HG03039 (cell line): ENCODE data around the gene GSE1.

Experiments used
- ATAC-seq: cut with Tn5 transposase; IDR thresholded peaks from one replicate; pipeline ENCODE4 v1.9.1; 2021; ENCODE audit warnings: mild to moderate bottlenecking, moderate library complexity; ENCODE audit not compliant: unreplicated experiment

GSE1 gene

DNA sequence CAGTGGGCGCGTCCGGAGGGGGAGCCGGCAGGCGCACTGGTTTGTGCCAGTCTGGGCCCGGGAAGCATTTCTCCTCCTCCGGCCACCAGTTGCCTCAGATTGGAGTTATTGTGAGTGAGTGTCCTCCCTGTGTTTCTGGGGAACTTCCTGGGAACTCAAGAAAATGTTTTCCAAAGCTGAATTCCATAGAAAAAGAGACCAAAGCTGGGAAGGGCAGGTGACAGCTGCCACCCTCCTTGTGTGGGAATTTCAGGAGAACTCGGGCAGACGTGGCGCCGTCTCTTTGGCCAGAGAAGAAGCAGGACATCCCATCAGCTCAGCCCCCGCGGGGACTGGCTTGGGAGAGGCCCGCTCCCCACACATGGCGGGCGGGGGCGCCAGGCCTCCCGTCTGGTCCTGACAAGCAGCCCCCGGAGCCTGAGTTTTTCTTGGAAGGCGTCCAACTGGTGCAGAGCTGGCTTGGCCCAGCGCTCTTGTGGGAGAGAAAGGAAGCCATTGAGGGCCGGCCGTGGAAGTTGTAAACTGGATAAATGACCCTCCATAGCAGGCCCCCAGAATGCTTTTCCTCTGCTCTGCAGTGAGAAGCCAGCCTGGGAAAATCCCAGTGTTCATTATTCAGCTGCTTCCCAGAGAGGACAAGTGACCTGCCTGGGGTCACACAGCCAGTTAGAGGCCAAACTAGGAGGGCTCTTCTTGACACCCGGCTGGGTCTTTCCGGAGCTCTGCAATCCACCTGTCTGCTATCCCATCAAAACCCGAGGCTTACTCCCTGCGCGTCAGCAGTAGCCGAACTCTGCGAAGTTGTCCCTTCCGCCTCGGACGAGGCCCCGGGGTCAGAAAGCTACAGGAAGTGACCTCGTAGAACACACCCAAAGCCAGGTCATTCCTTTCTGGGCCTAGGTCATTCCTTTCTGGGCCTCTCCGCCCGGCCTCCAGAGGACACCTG is 39.2 kb upstream of the GSE1 start:
- no peak for ATAC-seq

DNA sequence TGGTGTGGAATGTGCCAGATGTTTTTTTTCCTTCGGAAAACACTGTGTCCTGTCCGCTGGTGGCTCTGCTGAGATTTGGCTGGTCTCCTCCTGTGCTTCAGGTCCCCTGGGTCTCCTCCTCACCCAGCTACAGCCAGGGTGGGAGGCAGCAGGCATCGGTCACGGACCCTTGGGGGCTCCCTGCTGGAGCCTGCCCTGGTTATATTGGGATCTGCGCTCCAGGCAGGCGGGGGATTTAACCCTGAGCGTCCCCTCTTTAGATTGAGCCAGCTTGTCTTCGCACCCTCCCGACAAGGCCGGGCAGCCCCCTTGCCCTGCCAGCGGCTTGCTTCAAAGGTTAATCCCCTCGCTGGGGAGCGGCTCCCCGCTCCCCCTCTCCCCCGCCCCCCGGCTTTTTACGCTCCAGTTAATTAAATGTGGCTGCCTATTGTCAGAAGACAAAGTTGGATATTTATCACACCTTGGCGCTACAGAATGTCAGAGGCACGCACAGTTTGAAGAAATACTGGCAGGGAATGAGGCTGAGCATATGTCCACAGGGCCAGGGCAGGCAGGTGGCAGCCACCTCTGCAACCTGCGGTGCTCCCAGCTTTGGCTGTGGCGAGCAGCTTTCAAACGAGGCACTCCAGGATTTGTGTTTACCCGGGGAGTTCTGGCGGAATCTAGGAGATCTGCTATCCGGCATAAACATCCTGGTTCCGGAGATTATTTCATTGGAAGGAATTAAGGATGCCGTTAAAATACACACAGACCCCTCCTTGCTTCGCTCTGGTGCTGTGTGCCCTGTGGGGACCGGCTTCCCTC is 38.2 kb upstream of the GSE1 start:
- ATAC-seq = no peak

DNA sequence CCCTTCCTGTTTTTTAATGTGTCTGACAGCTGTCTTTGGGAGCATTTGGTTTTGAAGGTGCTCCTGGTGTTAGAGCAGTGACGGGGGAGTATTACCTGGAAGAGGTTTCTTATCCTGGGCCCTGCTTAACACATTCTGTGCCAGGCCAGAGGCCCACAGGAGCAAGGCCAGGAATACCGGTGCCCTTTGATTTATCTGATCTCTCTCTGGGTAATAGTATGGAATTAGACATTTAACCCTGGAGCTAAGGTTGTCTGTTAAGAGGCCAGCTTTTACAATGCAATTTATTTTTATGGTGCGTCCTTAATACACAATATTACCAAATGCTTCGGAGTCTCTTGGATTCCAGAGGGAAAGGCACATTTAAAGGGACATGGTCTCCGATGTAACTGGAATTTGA is 37.2 kb upstream of the GSE1 start:
- no peak for ATAC-seq

- ATAC-seq = no peak
Observed at GRCh38 chr16:85576944-85577343, 36.2 kb upstream of the GSE1 start.

GRCh38 chr16:85577899-85578598 is 35.1 kb upstream of the GSE1 start:
- ATAC-seq = no peak

- no peak for ATAC-seq
Observed at GRCh38 chr16:85578599-85578948, 34.5 kb upstream of the GSE1 start.

- ATAC-seq = no peak
Observed at GRCh38 chr16:85579191-85579590, 33.9 kb upstream of the GSE1 start.

GRCh38 chr16:85579923-85580580 is 33.1 kb upstream of the GSE1 start:
- ATAC-seq = no peak

DNA sequence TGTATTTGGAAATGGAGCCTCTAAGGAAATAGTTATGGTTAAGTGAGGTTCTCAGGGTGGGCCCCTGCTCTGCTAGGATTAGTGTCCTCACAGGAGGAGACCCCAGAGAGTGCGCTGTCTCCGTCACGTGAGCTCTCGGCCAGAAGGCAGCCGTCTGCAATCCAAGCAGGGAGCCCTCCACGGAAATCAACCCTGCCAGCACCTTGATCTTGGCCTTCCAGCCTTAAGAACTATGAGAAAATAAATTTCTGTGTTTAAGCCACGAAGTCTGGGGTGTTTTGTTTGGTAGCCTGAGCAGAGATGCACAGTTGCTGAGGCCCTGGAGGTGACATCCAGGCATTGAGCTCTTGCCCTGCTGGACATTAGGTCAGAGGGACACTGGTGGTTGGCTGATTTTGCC is 32.4 kb upstream of the GSE1 start:
- no peak for ATAC-seq

DNA sequence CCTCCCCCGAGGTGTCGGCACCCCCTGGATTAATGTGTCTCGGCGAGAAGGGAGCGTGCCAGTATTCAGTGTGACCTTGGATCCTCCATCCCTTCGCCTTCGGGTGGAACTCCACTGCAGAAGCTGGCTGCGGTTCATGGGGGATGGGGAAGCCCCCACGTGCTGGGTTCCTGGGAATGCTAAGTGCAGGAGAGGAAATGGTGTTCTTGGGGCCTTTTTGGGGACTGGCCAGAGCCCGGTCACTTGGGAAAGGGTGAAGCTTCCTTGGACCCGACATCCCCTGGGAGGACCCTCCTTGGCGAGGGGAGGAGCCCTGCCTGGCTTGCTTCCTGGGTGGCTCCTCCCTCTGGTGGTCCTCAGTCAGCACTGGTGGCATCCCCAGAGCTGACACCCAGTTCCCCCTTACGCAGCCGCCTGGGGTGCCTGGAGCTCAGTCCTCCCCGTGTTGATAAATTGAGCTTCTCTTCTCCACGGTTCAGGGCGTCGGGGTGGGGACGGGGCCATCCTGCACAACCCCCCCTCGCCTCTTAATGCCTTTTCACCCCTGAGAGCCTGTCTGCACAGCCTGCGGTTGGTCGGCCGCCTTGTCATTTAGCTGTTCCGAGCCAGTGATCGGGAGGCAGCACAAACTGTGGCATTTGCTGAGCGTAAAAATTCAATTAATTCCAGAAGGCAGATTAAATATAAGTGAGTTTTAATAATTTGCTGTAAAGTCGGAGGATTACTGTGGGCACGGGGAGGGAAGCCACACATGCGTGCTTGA is 30.7 kb upstream of the GSE1 start:
- no peak for ATAC-seq

DNA sequence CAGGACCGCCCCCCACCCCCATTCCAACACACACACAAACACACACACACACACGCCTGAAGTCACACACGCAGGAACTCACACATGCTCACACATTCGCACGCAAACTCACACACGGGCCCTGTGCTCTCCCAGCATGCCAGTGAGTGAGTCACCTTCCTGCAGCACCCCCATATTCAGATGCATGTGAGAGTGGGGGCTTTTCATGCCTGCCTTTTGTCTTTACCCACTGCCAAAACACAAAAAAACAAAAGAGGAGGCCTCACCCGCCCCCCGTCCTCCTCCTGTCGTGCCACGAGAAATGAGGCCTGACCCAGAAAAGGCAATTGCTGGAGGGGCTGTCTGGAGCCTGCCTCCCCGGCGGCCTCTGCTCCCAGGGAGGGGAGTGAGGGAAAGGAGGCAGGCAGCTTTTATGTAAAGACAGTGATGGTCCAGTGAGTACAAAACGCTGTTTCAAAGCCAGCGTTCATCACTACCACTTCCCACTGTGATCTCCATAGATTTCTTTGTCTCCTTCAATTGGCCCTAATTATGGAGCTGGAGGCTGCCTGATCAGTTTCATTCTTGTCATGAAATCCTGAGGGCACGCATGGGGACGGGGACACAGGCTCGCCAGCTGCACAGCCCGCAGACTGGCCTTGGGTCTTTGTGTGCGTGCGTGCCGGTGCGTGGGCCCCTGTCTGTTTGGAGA is 29.5 kb upstream of the GSE1 start:
- no peak for ATAC-seq

DNA sequence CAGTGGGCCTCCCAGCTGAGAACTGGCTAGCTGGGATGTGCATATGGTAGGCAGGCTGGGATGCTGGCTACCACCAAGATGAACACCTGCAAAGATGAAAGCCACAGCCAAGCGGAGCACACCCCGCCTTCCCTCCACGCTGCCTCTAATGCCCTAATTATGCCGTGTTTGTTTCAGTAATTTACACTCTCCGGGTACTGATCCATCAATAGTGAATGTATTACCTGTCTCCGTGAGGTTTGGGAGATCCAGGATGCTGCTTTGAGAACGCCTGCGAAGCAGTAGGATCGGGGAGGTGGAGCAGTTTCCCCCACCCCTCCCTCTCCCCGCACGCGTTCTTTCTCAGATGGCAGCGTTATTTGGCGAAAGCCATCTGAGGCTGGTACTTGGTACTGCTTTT is 28.9 kb upstream of the GSE1 start:
- ATAC-seq = no peak

GRCh38 chr16:85584819-85585282 is 28.3 kb upstream of the GSE1 start:
- no peak for ATAC-seq

- ATAC-seq = no peak
Observed at GRCh38 chr16:85585711-85586110, 27.4 kb upstream of the GSE1 start.

GRCh38 chr16:85586380-85587104 is 26.6 kb upstream of the GSE1 start:
- ATAC-seq = no peak

DNA sequence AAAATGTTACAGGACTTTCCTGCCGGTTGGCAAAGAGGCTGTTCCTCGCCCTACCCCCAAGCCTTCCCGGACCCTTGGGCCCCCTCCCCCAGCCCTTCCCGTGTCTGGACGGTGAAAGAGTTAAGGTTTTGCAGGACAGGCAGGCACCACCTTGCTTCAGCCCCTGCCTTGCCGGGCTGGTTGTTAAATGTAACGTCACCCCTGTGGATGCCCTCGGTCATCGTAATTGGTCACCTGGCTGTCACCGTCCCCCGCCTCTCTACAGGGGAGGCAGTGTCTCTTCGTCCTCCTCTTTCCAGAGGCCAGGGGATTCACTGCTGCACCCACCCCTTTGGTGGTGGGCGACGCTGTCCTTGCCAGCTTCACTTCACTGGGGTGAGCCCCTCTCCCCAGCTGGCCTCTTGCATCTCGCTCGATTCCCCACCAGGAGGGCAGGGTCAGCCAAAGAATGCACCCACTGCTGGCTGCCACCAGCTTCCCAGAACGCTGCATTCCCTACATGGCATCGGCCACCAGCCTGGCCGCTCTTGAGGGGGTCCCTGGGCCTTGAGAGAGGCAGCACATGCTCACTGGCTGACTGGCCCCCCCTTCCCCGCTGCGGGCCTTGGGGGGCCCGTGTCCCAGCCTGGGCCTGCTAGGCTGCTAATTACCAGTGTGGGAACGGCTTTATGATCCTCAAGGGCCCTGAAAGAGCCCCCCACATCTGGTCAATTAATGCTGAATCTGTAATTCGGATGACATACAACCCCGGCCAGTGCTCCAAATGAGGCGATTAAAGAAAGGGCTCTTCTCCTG is 25.2 kb upstream of the GSE1 start:
- ATAC-seq = no peak

DNA sequence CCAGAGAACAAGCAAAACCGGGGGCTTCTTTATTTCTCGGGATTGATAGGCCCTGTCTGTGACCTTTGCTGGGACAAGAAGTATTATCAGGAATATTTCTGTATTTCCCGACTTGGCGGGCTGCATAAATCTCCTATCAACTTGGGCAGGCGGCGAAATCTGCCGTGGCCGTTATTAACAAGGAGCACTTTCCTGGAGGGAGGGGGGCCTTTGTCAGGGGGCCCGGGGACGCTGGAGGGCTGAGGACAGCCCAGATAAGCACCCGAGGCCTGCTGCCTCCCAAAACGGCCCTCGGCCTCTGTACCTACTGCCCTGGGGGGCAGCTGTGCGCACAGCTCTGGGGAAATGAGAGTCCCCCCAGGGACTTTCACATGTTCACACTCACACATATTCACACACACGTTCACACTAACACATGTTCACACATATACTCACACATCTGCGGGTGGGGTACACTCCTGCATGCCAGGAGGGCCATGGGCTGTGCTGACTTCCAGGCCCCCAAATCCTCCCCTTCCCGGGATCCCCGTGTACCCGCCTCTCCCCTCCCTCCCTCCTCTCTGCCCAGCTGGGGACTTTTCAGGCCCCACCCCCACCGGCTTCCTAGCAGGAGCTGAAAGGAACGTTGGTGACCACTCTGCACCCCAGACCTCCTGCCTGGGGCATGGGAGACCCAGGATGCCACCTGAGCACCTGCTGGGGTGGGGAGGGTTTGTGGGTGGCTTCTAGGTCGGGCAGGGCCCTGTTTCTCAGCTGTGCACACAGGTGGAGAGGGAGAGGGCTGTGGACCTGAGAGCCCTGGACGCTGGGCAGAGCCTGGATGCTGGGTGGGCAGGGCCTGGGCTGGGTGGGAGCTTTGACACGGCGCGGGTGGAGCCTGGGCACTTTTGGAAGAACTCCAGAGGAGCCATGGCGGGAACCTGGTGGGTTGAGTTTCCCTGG is 24.3 kb upstream of the GSE1 start:
- no peak for ATAC-seq
